Measurements from ENCODE around the gene FBXO42.

GRCh38 chr1:16233431-16233830 is 118.8 kb downstream of the FBXO42 start:
- TF ChIP-seq CTCF (IDR thresholded peaks at IDR 0.05; ENCODE audit: low read length) = no peak
- TF ChIP-seq EZH2 (IDR thresholded peaks at IDR 0.05; ENCODE audit: borderline replicate concordance, low read length) = no peak

Measured in OCI-LY1 (cell line).